ENCODE results near the gene TMEM63B. TPM values are rescaled to one million over a fixed set of nuclear protein-coding genes. Genes with fewer than 3 reads are reported as not detected.

The TMEM63B gene
- total and polyA plus RNA-seq, 9 of the 15 experiments (the other 6 are each of a cell fraction or from before 2014, with no cell fraction given) = 0.14 to 39.4 (median 14.4) TPM

- TF ChIP-seq, protein P1, sequence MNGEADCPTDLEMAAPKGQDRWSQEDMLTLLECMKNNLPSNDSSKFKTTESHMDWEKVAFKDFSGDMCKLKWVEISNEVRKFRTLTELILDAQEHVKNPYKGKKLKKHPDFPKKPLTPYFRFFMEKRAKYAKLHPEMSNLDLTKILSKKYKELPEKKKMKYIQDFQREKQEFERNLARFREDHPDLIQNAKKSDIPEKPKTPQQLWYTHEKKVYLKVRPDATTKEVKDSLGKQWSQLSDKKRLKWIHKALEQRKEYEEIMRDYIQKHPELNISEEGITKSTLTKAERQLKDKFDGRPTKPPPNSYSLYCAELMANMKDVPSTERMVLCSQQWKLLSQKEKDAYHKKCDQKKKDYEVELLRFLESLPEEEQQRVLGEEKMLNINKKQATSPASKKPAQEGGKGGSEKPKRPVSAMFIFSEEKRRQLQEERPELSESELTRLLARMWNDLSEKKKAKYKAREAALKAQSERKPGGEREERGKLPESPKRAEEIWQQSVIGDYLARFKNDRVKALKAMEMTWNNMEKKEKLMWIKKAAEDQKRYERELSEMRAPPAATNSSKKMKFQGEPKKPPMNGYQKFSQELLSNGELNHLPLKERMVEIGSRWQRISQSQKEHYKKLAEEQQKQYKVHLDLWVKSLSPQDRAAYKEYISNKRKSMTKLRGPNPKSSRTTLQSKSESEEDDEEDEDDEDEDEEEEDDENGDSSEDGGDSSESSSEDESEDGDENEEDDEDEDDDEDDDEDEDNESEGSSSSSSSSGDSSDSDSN (IDR thresholded peaks at IDR 0.05; ENCODE audit: borderline replicate concordance in 1 of 2, low read depth in 2 of 2, low read length in 2 of 2) = peak; percentile 37 to 93; a peak in 2 of 4 replicates
- TF ChIP-seq CHD7 (IDR thresholded peaks at IDR 0.05; ENCODE audit: low read depth, low read length) = no peak
Observed at GRCh38 chr6:44151348-44152108, 24.2 kb downstream of the TMEM63B start (continued).
